GM12801 (cell line): Measurements from ENCODE around the gene P2RY13.

Experiments
- CTCF ChIP-seq: IDR thresholded peaks from one replicate; pipeline ENCODE4 v1.5.1; 2011; ENCODE audit warnings: control low read depth; ENCODE audit not compliant: insufficient read length; ENCODE audit errors: extremely low read depth

The P2RY13 gene

GRCh38 chr3:151357463-151357850 lies 28.1 kb upstream of the P2RY13 start:
- no peak for TF ChIP-seq CTCF

GRCh38 chr3:151356794-151357462 lies 27.6 kb upstream of the P2RY13 start:
- TF ChIP-seq CTCF: no peak

GRCh38 chr3:151351648-151352047 lies 22.3 kb upstream of the P2RY13 start:
- TF ChIP-seq CTCF: no peak

GRCh38 chr3:151351219-151351618 lies 21.9 kb upstream of the P2RY13 start:
- TF ChIP-seq CTCF: no peak

- no peak for TF ChIP-seq CTCF
These were observed 21.3 kb upstream of the P2RY13 start for GRCh38 chr3:151350656-151351055.

- no peak for TF ChIP-seq CTCF
These were observed 18.1 kb upstream of the P2RY13 start for GRCh38 chr3:151347432-151347831.

GRCh38 chr3:151346292-151346691 lies 16.9 kb upstream of the P2RY13 start:
- no peak for TF ChIP-seq CTCF

- TF ChIP-seq CTCF: no peak
These were observed 16.5 kb upstream of the P2RY13 start for GRCh38 chr3:151345859-151346258.
